Tibial nerve (tissue), 4 donors: ENCODE measurements around the gene TMEM178B.

ENCODE experiments used
- CTCF ChIP-seq, 5 experiments: fragments of 200-600 bp in 3 of 5; fragments of 450-650 bp in 2 of 5; sonication (generic) in 3 of 5; IDR thresholded peaks; one replicate each; pipeline ENCODE4 v1.5.1; 2016 to 2019; ENCODE audit warnings: antibody characterized with exemption in 5 of 5, mild to moderate bottlenecking in 3 of 5, moderate library complexity in 2 of 5
- EP300 ChIP-seq, 2 donors: sonication (generic); formaldehyde crosslinking; IDR thresholded peaks; one replicate each; pipeline ENCODE4 v1.6.1; 2017; ENCODE audit warnings: antibody characterized with exemption in 2 of 2, mild to moderate bottlenecking in 1 of 2
- POLR2A ChIP-seq, 2 donors: fragments of 450-650 bp; IDR thresholded peaks; one replicate each; pipeline ENCODE4 v1.6.1; 2017; ENCODE audit warnings: antibody characterized with exemption in 2 of 2, mild to moderate bottlenecking in 2 of 2, moderate library complexity in 2 of 2

GRCh38 chr7:141304291-141304690 is 230.4 kb downstream of the TMEM178B start:
- TF ChIP-seq CTCF (IDR thresholded peaks at IDR 0.05) (no peak), POLR2A (IDR thresholded peaks at IDR 0.05) (no peak), EP300 (IDR thresholded peaks at IDR 0.05) (no peak)
